ENCODE results near the gene SRPRB. TPM values are rescaled to one million over a fixed set of nuclear protein-coding genes. Genes with fewer than 3 reads are reported as not detected.

Gene SRPRB
- total and polyA plus RNA-seq, 9 of the 15 experiments (the other 6 are each of a cell fraction or from before 2014, with no cell fraction given), result 29.5 to 66.0 (median 41.4) TPM

DNA sequence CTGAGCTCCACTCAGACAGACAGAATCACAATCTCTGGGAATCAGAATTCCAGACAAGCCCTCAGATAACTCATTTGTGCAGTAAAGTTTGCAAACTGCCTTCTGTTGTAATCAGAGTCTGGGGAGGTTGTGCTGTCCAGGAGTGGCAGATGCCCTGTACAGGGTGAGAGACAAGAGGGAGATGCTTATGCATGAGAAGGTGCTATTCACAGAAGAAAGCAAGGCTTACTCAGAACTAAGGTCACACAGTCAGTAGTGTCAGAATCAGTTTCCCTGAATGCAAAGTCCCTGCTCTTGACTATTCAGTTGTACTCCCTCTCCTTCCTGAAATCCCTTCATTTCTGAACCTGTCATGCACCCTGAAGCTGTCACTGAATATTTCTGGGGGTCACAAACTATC lies 43.7 kb downstream of the SRPRB start (continued):
- TF ChIP-seq, protein P1, sequence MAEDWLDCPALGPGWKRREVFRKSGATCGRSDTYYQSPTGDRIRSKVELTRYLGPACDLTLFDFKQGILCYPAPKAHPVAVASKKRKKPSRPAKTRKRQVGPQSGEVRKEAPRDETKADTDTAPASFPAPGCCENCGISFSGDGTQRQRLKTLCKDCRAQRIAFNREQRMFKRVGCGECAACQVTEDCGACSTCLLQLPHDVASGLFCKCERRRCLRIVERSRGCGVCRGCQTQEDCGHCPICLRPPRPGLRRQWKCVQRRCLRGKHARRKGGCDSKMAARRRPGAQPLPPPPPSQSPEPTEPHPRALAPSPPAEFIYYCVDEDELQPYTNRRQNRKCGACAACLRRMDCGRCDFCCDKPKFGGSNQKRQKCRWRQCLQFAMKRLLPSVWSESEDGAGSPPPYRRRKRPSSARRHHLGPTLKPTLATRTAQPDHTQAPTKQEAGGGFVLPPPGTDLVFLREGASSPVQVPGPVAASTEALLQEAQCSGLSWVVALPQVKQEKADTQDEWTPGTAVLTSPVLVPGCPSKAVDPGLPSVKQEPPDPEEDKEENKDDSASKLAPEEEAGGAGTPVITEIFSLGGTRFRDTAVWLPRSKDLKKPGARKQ (CRISPR knock-in tag; IDR thresholded peaks at IDR 0.05), result no peak

DNA sequence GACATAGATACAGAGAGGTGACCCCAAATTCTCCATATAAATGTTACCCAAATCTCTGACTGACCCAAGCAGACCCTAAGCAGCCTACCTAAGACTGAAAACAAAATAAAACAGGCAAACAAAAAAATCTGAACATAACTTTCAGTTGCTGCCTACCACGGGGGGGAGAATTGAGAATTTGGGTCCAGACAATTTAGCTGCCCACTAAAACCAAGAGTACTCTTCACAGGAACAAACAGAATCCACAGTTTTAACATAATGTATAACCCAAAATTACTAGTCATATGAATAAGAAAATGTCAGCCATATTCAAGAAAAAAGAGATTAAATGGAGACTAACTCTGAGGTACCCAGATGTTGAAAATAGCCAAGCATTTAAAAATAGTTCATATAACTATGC lies 44.4 kb downstream of the SRPRB start:
- no peaks in the 10 kb centered on the region for H3K36me3 ChIP-seq (ENCODE audit: control insufficient read depth, insufficient read depth, low read length)
- TF ChIP-seq, protein P2, sequence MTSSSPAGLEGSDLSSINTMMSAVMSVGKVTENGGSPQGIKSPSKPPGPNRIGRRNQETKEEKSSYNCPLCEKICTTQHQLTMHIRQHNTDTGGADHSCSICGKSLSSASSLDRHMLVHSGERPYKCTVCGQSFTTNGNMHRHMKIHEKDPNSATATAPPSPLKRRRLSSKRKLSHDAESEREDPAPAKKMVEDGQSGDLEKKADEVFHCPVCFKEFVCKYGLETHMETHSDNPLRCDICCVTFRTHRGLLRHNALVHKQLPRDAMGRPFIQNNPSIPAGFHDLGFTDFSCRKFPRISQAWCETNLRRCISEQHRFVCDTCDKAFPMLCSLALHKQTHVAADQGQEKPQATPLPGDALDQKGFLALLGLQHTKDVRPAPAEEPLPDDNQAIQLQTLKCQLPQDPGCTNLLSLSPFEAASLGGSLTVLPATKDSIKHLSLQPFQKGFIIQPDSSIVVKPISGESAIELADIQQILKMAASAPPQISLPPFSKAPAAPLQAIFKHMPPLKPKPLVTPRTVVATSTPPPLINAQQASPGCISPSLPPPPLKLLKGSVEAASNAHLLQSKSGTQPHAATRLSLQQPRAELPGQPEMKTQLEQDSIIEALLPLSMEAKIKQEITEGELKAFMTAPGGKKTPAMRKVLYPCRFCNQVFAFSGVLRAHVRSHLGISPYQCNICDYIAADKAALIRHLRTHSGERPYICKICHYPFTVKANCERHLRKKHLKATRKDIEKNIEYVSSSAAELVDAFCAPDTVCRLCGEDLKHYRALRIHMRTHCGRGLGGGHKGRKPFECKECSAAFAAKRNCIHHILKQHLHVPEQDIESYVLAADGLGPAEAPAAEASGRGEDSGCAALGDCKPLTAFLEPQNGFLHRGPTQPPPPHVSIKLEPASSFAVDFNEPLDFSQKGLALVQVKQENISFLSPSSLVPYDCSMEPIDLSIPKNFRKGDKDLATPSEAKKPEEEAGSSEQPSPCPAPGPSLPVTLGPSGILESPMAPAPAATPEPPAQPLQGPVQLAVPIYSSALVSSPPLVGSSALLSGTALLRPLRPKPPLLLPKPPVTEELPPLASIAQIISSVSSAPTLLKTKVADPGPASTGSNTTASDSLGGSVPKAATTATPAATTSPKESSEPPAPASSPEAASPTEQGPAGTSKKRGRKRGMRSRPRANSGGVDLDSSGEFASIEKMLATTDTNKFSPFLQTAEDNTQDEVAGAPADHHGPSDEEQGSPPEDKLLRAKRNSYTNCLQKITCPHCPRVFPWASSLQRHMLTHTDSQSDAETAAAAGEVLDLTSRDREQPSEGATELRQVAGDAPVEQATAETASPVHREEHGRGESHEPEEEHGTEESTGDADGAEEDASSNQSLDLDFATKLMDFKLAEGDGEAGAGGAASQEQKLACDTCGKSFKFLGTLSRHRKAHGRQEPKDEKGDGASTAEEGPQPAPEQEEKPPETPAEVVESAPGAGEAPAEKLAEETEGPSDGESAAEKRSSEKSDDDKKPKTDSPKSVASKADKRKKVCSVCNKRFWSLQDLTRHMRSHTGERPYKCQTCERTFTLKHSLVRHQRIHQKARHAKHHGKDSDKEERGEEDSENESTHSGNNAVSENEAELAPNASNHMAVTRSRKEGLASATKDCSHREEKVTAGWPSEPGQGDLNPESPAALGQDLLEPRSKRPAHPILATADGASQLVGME (CRISPR knock-in tag; IDR thresholded peaks at IDR 0.05), result no peak
- no peak for TF ChIP-seq RBM25 (IDR thresholded peaks at IDR 0.05; ENCODE audit: low read depth, low read length, severe bottlenecking)
- TF ChIP-seq, protein P3, sequence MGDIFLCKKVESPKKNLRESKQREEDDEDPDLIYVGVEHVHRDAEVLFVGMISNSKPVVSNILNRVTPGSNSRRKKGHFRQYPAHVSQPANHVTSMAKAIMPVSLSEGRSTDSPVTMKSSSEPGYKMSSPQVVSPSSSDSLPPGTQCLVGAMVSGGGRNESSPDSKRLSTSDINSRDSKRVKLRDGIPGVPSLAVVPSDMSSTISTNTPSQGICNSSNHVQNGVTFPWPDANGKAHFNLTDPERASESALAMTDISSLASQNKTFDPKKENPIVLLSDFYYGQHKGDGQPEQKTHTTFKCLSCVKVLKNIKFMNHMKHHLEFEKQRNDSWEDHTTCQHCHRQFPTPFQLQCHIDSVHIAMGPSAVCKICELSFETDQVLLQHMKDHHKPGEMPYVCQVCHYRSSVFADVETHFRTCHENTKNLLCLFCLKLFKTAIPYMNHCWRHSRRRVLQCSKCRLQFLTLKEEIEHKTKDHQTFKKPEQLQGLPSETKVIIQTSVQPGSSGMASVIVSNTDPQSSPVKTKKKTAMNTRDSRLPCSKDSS (IDR thresholded peaks at IDR 0.05; ENCODE audit: low read depth, partially characterized antibody), result no peak
- no peak for TF ChIP-seq LCOR (CRISPR knock-in tag; IDR thresholded peaks at IDR 0.05)
- no peak for TF ChIP-seq ZNF217 (CRISPR knock-in tag; IDR thresholded peaks at IDR 0.05)
- no peak for TF ChIP-seq ZNF584 (CRISPR knock-in tag; IDR thresholded peaks at IDR 0.05; ENCODE audit: low read depth)
- H4K20me1 ChIP-seq (replicated peaks; ENCODE audit: control insufficient read depth, insufficient read depth, low read length), result no peaks in the 10 kb centered on the region
- H3K9me1 ChIP-seq (ENCODE audit: control insufficient read depth, insufficient read depth, low read length), result no peaks in the 10 kb centered on the region
- intact Hi-C loops (cut with micrococcal nuclease) (loop anchor here (2.0 kb wide), 1 partner anchor 43 kb away; no protein-coding TSS in a partner anchor), in situ Hi-C loops (cut with MboI) (no loop called here)
- no peak overlapping the region for H3K4me3 ChIP-seq
- BruUV-seq (replicated peaks), result no TSS peak
- H3K79me2 ChIP-seq (ENCODE audit: control insufficient read depth, insufficient read depth, low read length), result no peaks in the 10 kb centered on the region; the same call in 2 of the 3 replicates
- H2AFZ ChIP-seq (ENCODE audit: low read depth, low read length), result no peak overlapping the region
- H3K27me3 ChIP-seq (ENCODE audit: control insufficient read depth in 2 of 2, insufficient read depth in 2 of 2, low read length in 2 of 2), result no peaks in the 10 kb centered on the region
- H3K9me3 ChIP-seq (replicated peaks; ENCODE audit: control insufficient read depth, insufficient read depth, low read depth, low read length), result no peaks in the 10 kb centered on the region
- H3K27ac ChIP-seq (ENCODE audit: extremely low read depth, low read depth, low read length), result no peak overlapping the region
- H3K4me2 ChIP-seq (ENCODE audit: insufficient read depth, low read length), result no peak overlapping the region
- peaks cover 14 to 53% of the 10 kb centered on the region in 2 experiments; a peak in 3 of 5 replicates for H3K4me1 ChIP-seq (replicated peaks in 1 of 2; ENCODE audit: control insufficient read depth in 2 of 2, insufficient read depth in 2 of 2, low read length in 2 of 2)
- FAIRE-seq (no peak), ATAC-seq (no peak), DNase-seq (ENCODE audit: extremely low read depth in 1 of 4, low spot score in 3 of 4) (no peak)
- H3K9ac ChIP-seq (ENCODE audit: insufficient read depth in 1 of 2, low read depth in 2 of 2, low read length in 2 of 2), result no peak overlapping the region
- no CpG with 5 or more reads among the region's 1 CpG for whole genome bisulfite sequencing (ENCODE audit: insufficient coverage, low coverage, missing lambda C conversion rate)
- CTCF ChIA-PET (ENCODE audit: low intra/inter-chr PET ratio), result no interaction called here
- POLR2A ChIA-PET, result no interaction called here
